SK-N-SH treated with all-trans-retinoic acid at 6 μM for 48 hours (cell line): ENCODE data around the gene COG8.

Experiments used
- ARNTL ChIP-seq: fragments of 450-650 bp; formaldehyde crosslinking; IDR thresholded peaks from 2 replicates; pipeline ENCODE4 v1.5.0; 2020; ENCODE audit warnings: low read depth, mild to moderate bottlenecking, moderate library complexity, borderline replicate concordance
- BACH2 ChIP-seq: fragments of 250-450 bp; sonication (Bioruptor Pico); IDR thresholded peaks from 2 replicates; pipeline ENCODE4 v1.9.0; 2021; ENCODE audit warnings: mild to moderate bottlenecking, borderline replicate concordance
- CREB5 ChIP-seq: fragments of 250-450 bp; sonication (Bioruptor Pico); IDR thresholded peaks from 2 replicates; pipeline ENCODE4 v1.5.1; 2020; ENCODE audit warnings: low read depth, mild to moderate bottlenecking, moderate library complexity
- CSDC2 ChIP-seq: fragments of 250-450 bp; sonication (Bioruptor Pico); IDR thresholded peaks from 2 replicates; pipeline ENCODE4 v1.5.0; 2020; ENCODE audit warnings: mild to moderate bottlenecking, moderate library complexity
- CSRNP3 ChIP-seq: fragments of 250-450 bp; sonication (Bioruptor Pico); IDR thresholded peaks from 2 replicates; pipeline ENCODE4 v1.5.1; 2021; ENCODE audit warnings: mild to moderate bottlenecking, moderate library complexity
- ISL1 ChIP-seq: fragments of 250-450 bp; sonication (Bioruptor Pico); IDR thresholded peaks from 2 replicates; pipeline ENCODE4 v2.1.2; 2022; ENCODE audit warnings: mild to moderate bottlenecking, moderate library complexity
- POU6F1 ChIP-seq: fragments of 250-450 bp; sonication (Bioruptor Pico); IDR thresholded peaks from 2 replicates; pipeline ENCODE4 v1.8.0; 2021; ENCODE audit warnings: low read depth, mild to moderate bottlenecking, moderate library complexity, borderline replicate concordance
- RARB ChIP-seq: fragments of 250-450 bp; sonication (Bioruptor Pico); IDR thresholded peaks from 2 replicates; pipeline ENCODE4 v1.8.0; 2021; ENCODE audit warnings: mild to moderate bottlenecking, moderate library complexity

DNA sequence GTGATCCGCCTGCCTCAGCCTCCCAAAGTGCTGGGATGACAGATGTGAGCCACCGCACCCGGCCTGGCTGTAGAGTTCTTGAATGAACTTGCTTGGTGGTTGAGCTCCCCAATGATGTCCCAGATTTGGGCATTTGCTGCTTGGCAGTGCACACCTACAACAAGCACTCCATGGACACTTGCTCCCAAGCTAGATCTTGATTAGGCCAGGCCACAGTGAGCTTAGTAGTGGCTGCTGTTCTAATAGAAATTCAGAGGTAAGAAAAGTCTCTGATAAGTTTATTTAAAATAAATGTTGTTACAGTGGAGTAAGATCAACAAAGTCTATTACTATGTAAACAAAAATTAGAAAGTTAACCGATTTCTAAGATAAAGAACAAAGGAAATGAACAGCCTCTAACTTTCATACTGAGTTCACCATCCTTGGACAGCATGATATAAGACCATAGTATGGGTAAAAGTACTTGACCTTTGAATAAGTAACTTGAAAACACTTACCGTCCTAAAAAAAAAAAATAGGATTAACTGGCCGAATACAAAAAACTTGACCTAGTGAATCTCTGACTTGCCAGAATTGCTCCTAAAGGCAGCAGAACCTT, 11.3 kb upstream of the COG8 start:
- no peak for TF ChIP-seq POU6F1 (CRISPR knock-in tag)
- TF ChIP-seq CREB5 (CRISPR knock-in tag), result no peak
- TF ChIP-seq ARNTL (CRISPR knock-in tag), result no peak
- no peak for TF ChIP-seq CSDC2 (CRISPR knock-in tag)
- TF ChIP-seq CSRNP3 (CRISPR knock-in tag), result no peak
- no peak for TF ChIP-seq RARB (CRISPR knock-in tag)
- TF ChIP-seq BACH2, result no peak
- no peak for TF ChIP-seq ISL1 (CRISPR knock-in tag)
